Liver (tissue), 3 donors: ENCODE results near the gene INHBC.

Experiments
- EGR1 ChIP-seq, 2 donors: IDR thresholded peaks; 2 replicates each; pipeline ENCODE4 v1.6.1; 2016 to 2018; ENCODE audit warnings: antibody characterized with exemption in 2 of 2, low read depth in 2 of 2
- FOXA1 ChIP-seq: IDR thresholded peaks from 2 replicates; pipeline ENCODE4 v1.6.1; 2016; ENCODE audit warnings: antibody characterized with exemption
- FOXA2 ChIP-seq: IDR thresholded peaks from 2 replicates; pipeline ENCODE4 v1.6.1; 2016; ENCODE audit warnings: antibody characterized with exemption
- GABPA ChIP-seq, 2 donors: IDR thresholded peaks in 1 of 2; conservative IDR thresholded peaks in 1 of 2; 2 replicates each; pipeline ENCODE4 v1.6.1; 2016; ENCODE audit warnings: antibody characterized with exemption in 2 of 2, mild to moderate bottlenecking in 1 of 2, moderate library complexity in 1 of 2
- RAD21 ChIP-seq, 2 donors: IDR thresholded peaks; 2 replicates each; pipeline ENCODE4 v1.6.1; 2016; ENCODE audit warnings: antibody characterized with exemption in 2 of 2, mild to moderate bottlenecking in 2 of 2
- SP1 ChIP-seq: IDR thresholded peaks from 2 replicates; pipeline ENCODE4 v1.6.1; 2018; ENCODE audit warnings: antibody characterized with exemption, mild to moderate bottlenecking
- TAF1 ChIP-seq: conservative IDR thresholded peaks from 2 replicates; pipeline ENCODE4 v1.6.1; 2016; ENCODE audit warnings: antibody characterized with exemption, mild to moderate bottlenecking
- YY1 ChIP-seq: IDR thresholded peaks from 2 replicates; pipeline ENCODE4 v1.6.1; 2016; ENCODE audit warnings: antibody characterized with exemption, mild to moderate bottlenecking
- TF ChIP-seq, protein P1 (sequence below): fragments of 150-350 bp; IDR thresholded peaks from 2 replicates; pipeline ENCODE4 v1.5.1; 2017; ENCODE audit warnings: improper control_type of control experiment, low read depth, low read length; ENCODE audit not compliant: missing input control
- TF ChIP-seq, protein P2 (sequence below): IDR thresholded peaks from 2 replicates; pipeline ENCODE4 v1.6.1; 2016; ENCODE audit warnings: antibody characterized with exemption
- TF ChIP-seq, protein P3 (sequence below): IDR thresholded peaks from 2 replicates; pipeline ENCODE4 v1.6.1; 2016; ENCODE audit warnings: antibody characterized with exemption
- TF ChIP-seq, protein P4 (sequence below): IDR thresholded peaks from 2 replicates; pipeline ENCODE4 v1.6.1; 2016; ENCODE audit warnings: antibody characterized with exemption
- TF ChIP-seq, protein P5 (sequence below): IDR thresholded peaks from 2 replicates; pipeline ENCODE4 v1.6.1; 2016; ENCODE audit warnings: antibody characterized with exemption, mild to moderate bottlenecking
- donor health status: healthy.
- donor health status: healthy.

DNA sequence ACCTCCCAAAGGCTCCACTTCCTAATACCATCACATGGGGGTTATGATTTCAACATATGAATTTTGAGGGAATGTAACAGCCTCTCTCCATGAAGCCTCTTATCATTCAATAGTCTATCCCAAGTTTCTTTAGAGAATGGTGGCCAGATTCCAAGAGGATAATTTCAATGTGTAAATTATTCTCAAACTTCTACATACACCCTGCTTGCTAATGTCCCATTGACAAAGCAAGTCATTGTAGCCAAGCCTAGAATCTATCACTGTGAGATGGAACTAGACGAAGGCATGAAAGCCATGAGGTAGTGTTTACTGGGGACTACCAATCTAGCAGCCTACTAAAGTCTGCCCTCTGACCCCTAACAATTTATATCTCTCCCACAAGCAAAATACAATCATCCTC is 3.8 kb downstream of the INHBC start:
- no peak for TF ChIP-seq EGR1 (IDR thresholded peaks at IDR 0.05; ENCODE audit: low read depth in 2 of 2)
- TF ChIP-seq, protein P1, sequence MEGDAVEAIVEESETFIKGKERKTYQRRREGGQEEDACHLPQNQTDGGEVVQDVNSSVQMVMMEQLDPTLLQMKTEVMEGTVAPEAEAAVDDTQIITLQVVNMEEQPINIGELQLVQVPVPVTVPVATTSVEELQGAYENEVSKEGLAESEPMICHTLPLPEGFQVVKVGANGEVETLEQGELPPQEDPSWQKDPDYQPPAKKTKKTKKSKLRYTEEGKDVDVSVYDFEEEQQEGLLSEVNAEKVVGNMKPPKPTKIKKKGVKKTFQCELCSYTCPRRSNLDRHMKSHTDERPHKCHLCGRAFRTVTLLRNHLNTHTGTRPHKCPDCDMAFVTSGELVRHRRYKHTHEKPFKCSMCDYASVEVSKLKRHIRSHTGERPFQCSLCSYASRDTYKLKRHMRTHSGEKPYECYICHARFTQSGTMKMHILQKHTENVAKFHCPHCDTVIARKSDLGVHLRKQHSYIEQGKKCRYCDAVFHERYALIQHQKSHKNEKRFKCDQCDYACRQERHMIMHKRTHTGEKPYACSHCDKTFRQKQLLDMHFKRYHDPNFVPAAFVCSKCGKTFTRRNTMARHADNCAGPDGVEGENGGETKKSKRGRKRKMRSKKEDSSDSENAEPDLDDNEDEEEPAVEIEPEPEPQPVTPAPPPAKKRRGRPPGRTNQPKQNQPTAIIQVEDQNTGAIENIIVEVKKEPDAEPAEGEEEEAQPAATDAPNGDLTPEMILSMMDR = no peak
- no peak for TF ChIP-seq GABPA (IDR thresholded peaks at IDR 0.05 in 1 of 2, conservative IDR thresholded peaks at IDR 0.05 in 1 of 2)
- TF ChIP-seq, protein P2, sequence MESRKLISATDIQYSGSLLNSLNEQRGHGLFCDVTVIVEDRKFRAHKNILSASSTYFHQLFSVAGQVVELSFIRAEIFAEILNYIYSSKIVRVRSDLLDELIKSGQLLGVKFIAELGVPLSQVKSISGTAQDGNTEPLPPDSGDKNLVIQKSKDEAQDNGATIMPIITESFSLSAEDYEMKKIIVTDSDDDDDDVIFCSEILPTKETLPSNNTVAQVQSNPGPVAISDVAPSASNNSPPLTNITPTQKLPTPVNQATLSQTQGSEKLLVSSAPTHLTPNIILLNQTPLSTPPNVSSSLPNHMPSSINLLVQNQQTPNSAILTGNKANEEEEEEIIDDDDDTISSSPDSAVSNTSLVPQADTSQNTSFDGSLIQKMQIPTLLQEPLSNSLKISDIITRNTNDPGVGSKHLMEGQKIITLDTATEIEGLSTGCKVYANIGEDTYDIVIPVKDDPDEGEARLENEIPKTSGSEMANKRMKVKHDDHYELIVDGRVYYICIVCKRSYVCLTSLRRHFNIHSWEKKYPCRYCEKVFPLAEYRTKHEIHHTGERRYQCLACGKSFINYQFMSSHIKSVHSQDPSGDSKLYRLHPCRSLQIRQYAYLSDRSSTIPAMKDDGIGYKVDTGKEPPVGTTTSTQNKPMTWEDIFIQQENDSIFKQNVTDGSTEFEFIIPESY = no peak
- TF ChIP-seq YY1 = no peak
- TF ChIP-seq, protein P3, sequence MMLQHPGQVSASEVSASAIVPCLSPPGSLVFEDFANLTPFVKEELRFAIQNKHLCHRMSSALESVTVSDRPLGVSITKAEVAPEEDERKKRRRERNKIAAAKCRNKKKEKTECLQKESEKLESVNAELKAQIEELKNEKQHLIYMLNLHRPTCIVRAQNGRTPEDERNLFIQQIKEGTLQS = no peak
- TF ChIP-seq RAD21 (IDR thresholded peaks at IDR 0.05) = no peak
- TF ChIP-seq, protein P4, sequence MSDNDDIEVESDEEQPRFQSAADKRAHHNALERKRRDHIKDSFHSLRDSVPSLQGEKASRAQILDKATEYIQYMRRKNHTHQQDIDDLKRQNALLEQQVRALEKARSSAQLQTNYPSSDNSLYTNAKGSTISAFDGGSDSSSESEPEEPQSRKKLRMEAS = no peak
- TF ChIP-seq FOXA1 = no peak
- no peak for TF ChIP-seq TAF1
- no peak for TF ChIP-seq FOXA2
- TF ChIP-seq, protein P5, sequence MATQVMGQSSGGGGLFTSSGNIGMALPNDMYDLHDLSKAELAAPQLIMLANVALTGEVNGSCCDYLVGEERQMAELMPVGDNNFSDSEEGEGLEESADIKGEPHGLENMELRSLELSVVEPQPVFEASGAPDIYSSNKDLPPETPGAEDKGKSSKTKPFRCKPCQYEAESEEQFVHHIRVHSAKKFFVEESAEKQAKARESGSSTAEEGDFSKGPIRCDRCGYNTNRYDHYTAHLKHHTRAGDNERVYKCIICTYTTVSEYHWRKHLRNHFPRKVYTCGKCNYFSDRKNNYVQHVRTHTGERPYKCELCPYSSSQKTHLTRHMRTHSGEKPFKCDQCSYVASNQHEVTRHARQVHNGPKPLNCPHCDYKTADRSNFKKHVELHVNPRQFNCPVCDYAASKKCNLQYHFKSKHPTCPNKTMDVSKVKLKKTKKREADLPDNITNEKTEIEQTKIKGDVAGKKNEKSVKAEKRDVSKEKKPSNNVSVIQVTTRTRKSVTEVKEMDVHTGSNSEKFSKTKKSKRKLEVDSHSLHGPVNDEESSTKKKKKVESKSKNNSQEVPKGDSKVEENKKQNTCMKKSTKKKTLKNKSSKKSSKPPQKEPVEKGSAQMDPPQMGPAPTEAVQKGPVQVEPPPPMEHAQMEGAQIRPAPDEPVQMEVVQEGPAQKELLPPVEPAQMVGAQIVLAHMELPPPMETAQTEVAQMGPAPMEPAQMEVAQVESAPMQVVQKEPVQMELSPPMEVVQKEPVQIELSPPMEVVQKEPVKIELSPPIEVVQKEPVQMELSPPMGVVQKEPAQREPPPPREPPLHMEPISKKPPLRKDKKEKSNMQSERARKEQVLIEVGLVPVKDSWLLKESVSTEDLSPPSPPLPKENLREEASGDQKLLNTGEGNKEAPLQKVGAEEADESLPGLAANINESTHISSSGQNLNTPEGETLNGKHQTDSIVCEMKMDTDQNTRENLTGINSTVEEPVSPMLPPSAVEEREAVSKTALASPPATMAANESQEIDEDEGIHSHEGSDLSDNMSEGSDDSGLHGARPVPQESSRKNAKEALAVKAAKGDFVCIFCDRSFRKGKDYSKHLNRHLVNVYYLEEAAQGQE = no peak
- no peak for TF ChIP-seq SP1
